Osteocyte (in vitro differentiated cells): ENCODE results near the gene PTTG2. TPM values are rescaled to one million over a fixed set of nuclear protein-coding genes. Genes with fewer than 3 reads are reported as not detected.

Experiments used
- DNase-seq: peaks from one replicate; pipeline ENCODE4 v3.0.0; 2021; ENCODE audit warnings: mixed read lengths; ENCODE audit not compliant: unreplicated experiment; ENCODE audit errors: extremely low spot score
- H3K27ac Mint-ChIP-seq: one replicate; pipeline ENCODE4 v1.8.0; 2021; ENCODE audit warnings: mild to moderate bottlenecking, mixed read lengths; ENCODE audit not compliant: unreplicated experiment
- H3K27me3 Mint-ChIP-seq: one replicate; pipeline ENCODE4 v1.8.0; 2021; ENCODE audit warnings: mixed read lengths; ENCODE audit not compliant: unreplicated experiment
- H3K36me3 Mint-ChIP-seq: one replicate; pipeline ENCODE4 v1.8.0; 2021; ENCODE audit warnings: mixed read lengths; ENCODE audit not compliant: unreplicated experiment
- H3K4me1 Mint-ChIP-seq: one replicate; pipeline ENCODE4 v1.8.0; 2021; ENCODE audit warnings: mixed read lengths; ENCODE audit not compliant: unreplicated experiment
- H3K4me3 Mint-ChIP-seq: one replicate; pipeline ENCODE4 v1.8.0; 2021; ENCODE audit warnings: mild to moderate bottlenecking, moderate library complexity, mixed read lengths; ENCODE audit not compliant: unreplicated experiment
- H3K9me3 Mint-ChIP-seq: one replicate; pipeline ENCODE4 v1.8.0; 2021; ENCODE audit warnings: mixed read lengths; ENCODE audit not compliant: unreplicated experiment
- total RNA-seq: library from RNA; stranded (reverse); gene quantifications from 2 replicates; pipeline ENCODE4 v1.2.1, GENCODE V29; 2021
- TF ChIP-seq, protein P1 (sequence below): fragments of 200-600 bp; sonication (generic); IDR thresholded peaks from 2 replicates; pipeline ENCODE4 v1.5.0; 2021; ENCODE audit warnings: antibody characterized with exemption, mild to moderate bottlenecking, moderate library complexity

PTTG2 gene
- total RNA-seq, 1 donor from 2014 or later: not detected

DNA sequence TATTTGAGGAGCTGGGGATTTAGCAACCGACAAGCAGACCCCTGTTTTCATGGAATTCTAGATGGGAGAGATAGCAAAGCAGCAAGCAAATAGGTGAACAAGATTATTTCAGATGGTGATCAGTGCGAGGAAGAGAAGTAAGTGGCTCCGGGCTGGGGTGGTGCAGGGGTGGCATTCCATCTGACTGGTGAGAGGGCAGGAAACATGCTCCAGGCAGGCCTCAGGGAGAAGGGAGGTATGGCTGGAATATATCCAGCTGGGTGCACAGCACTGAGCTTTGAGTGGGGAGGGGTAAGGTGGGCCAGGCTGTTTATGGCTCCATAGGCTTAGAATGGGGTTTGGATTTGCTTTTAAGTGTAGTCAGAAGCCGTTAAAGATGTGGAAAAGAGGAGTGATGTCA lies 21.2 kb downstream of the PTTG2 start:
- TF ChIP-seq, protein P1, sequence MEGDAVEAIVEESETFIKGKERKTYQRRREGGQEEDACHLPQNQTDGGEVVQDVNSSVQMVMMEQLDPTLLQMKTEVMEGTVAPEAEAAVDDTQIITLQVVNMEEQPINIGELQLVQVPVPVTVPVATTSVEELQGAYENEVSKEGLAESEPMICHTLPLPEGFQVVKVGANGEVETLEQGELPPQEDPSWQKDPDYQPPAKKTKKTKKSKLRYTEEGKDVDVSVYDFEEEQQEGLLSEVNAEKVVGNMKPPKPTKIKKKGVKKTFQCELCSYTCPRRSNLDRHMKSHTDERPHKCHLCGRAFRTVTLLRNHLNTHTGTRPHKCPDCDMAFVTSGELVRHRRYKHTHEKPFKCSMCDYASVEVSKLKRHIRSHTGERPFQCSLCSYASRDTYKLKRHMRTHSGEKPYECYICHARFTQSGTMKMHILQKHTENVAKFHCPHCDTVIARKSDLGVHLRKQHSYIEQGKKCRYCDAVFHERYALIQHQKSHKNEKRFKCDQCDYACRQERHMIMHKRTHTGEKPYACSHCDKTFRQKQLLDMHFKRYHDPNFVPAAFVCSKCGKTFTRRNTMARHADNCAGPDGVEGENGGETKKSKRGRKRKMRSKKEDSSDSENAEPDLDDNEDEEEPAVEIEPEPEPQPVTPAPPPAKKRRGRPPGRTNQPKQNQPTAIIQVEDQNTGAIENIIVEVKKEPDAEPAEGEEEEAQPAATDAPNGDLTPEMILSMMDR: no peak
- no peak overlapping the region for H3K4me3 Mint-ChIP-seq
- DNase-seq: no peak
- H3K4me1 Mint-ChIP-seq: peaks cover 36% of the 10 kb centered on the region
- no peaks in the 10 kb centered on the region for H3K9me3 Mint-ChIP-seq
- no peaks in the 10 kb centered on the region for H3K27me3 Mint-ChIP-seq
- H3K36me3 Mint-ChIP-seq: no peaks in the 10 kb centered on the region
- H3K27ac Mint-ChIP-seq: no peak overlapping the region

DNA sequence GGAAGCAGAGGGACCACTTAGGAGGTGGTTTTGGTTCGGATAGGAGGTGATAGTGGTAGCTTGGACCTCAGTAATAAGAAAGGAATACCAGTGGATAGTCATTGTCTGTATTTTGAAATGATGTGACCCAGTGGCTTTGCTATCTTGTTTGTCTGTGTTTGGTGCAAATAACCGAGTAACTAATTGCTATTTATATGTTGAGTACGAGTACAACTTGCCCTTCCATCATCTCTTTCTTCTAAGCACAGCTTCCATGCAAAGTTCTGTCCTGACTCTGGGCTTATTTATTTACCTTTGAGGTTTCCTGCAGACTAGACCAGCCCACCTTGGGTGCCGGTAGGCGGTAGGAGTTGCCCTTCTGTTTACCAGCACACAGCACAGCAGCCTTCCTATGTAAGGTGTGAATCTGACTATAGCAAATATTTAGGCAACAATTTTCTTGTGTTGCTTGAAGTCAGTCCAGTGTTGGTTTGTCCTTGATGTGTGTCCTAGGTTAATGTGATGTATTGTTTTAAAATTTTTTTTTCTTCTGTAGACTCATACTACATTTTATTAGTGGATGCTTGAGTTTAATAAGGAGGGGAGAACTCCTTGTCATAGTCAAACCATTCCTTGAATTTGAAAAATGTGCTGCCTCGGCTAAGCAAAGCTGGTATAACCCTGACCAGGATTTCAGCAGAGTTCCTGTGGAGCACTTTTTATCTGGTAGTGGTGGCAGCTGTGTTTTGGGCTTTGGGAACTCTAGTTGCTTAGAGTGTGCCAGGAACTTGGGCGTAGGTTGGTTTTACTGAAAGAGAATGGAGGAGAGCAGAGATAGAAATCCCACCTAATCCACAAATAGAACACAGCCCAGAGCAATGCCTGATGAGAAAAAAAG lies 21.9 kb downstream of the PTTG2 start:
- TF ChIP-seq, protein P1: no peak
- Mint-ChIP-seq H3K27ac (peak overlapping the region; percentile 33), H3K9me3 (no peaks in the 10 kb centered on the region), H3K4me3 (no peak overlapping the region), H3K36me3 (no peaks in the 10 kb centered on the region), H3K27me3 (no peaks in the 10 kb centered on the region), H3K4me1 (peaks cover 36% of the 10 kb centered on the region)
- no peak for DNase-seq

DNA sequence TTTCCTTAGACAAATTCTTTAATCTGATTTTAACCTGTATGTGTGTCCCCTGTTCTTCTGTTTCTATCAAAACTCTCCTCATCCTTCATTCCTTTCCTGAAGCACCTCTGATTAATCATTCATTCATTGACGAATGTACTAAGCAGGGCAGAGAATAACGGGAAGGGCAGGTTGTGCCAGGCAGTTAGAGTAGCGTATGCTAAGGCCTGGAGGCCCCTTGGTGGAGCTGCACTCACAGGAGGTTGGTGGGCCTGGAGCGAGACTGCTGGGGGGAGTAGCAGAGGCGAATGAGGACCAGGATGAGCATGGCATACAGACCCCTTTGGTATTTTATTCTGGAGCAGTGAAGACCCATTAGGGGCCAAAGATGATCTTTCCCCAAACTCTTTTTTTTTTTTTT lies 22.5 kb downstream of the PTTG2 start:
- Mint-ChIP-seq H3K4me1 (peaks cover 36% of the 10 kb centered on the region), H3K27me3 (no peaks in the 10 kb centered on the region), H3K27ac (peak overlapping the region; percentile 20), H3K36me3 (no peaks in the 10 kb centered on the region), H3K9me3 (no peaks in the 10 kb centered on the region), H3K4me3 (no peak overlapping the region)
- TF ChIP-seq, protein P1: no peak
- DNase-seq: no peak

DNA sequence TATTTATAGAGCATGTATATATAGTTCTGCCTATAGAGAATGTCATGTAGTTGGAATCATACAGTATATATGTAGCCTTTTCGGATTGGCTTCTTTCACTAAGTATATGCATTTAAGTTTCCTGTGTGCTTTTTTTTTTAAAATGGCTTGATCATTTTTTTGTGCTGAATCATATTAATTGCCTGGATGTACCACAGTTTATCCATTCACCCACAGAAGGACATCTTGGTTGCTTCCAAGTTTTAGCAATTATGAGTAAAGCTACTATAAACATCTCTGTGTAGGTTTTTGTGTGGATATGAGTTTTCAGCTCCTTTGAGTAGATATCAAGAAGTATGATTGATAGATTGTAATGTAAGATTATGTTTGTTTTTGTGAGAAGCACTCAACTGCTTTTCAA lies 23.8 kb downstream of the PTTG2 start:
- Mint-ChIP-seq H3K36me3 (no peaks in the 10 kb centered on the region), H3K4me1 (peaks cover 28% of the 10 kb centered on the region), H3K27ac (no peak overlapping the region), H3K4me3 (no peak overlapping the region), H3K27me3 (no peaks in the 10 kb centered on the region), H3K9me3 (no peaks in the 10 kb centered on the region)
- TF ChIP-seq, protein P1: no peak
- no peak for DNase-seq

DNA sequence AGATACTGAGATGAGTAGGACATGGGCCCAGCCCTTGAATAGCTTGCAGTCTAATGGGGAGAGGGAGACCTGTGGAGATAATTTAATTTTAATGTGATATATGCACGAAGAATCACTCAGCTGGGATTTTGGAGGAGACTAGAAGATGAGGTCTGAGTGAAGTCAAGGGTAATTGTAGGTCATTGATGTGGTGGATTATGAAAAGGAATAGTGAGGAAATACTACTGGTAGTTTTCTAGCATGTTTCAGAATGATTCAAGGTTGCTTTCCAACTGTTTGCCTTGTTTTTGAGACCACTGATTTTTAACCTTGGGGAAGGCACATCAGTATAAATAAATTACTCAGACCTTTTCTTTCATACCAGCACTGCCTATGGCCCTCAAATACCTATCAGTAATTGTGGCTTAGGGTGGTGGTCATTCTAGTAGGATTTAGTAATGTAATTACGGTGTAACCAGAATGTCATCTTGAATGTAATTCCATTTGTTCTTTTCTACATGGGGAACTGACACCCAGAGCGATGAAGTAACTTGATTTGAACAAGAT lies 25.6 kb downstream of the PTTG2 start:
- H3K9me3 Mint-ChIP-seq: no peaks in the 10 kb centered on the region
- no peak for DNase-seq
- no peaks in the 10 kb centered on the region for H3K27me3 Mint-ChIP-seq
- no peak overlapping the region for H3K4me3 Mint-ChIP-seq
- H3K4me1 Mint-ChIP-seq: peaks cover 32% of the 10 kb centered on the region
- no peak overlapping the region for H3K27ac Mint-ChIP-seq
- no peaks in the 10 kb centered on the region for H3K36me3 Mint-ChIP-seq
- TF ChIP-seq, protein P1: no peak
